HepG2 (cell line): ENCODE results near the gene SURF2. TPM values are rescaled to one million over a fixed set of nuclear protein-coding genes. Genes with fewer than 3 reads are reported as not detected.

Experiments used
- BCL3 ChIP-seq: sonication (generic); formaldehyde crosslinking; IDR thresholded peaks from 2 replicates; pipeline ENCODE4 v1.5.1; 2020; ENCODE audit warnings: mild to moderate bottlenecking, missing genetic modification reagents, moderate library complexity
- BRCA1 ChIP-seq: sonication (generic); formaldehyde crosslinking; IDR thresholded peaks from 2 replicates; pipeline ENCODE4 v1.4.0; 2020; ENCODE audit warnings: missing genetic modification reagents
- HOMEZ ChIP-seq: IDR thresholded peaks from 2 replicates; pipeline ENCODE4 v1.6.1; 2016; ENCODE audit warnings: low read depth
- RFXAP ChIP-seq: sonication (generic); formaldehyde crosslinking; IDR thresholded peaks from 2 replicates; pipeline ENCODE4 v1.4.0; 2020; ENCODE audit warnings: missing genetic modification reagents, borderline replicate concordance
- RXRA ChIP-seq: sonication (generic); formaldehyde crosslinking; IDR thresholded peaks from 2 replicates; pipeline ENCODE4 v1.5.1; 2020; ENCODE audit warnings: missing genetic modification reagents
- SETDB1 ChIP-seq: sonication (generic); formaldehyde crosslinking; IDR thresholded peaks from 2 replicates; pipeline ENCODE4 v1.5.1; 2020; ENCODE audit warnings: missing genetic modification reagents, mild to moderate bottlenecking, borderline replicate concordance
- SMARCC2 ChIP-seq: fragments of 450-650 bp; IDR thresholded peaks from 2 replicates; pipeline ENCODE4 v1.6.1; 2017; ENCODE audit warnings: antibody characterized with exemption, mild to moderate bottlenecking
- THAP11 ChIP-seq: IDR thresholded peaks from 2 replicates; pipeline ENCODE4 v1.6.1; 2016; ENCODE audit warnings: missing biosample characterization, missing genetic modification reagents
- ZBTB33 ChIP-seq: sonication (generic); formaldehyde crosslinking; IDR thresholded peaks from 2 replicates; pipeline ENCODE4 v1.4.0; 2020; ENCODE audit warnings: missing genetic modification reagents
- ZFP41 ChIP-seq: sonication (generic); formaldehyde crosslinking; IDR thresholded peaks from 2 replicates; pipeline ENCODE4 v1.4.0; 2020; ENCODE audit warnings: mild to moderate bottlenecking, missing genetic modification reagents, borderline replicate concordance
- ZGPAT ChIP-seq: IDR thresholded peaks from 2 replicates; pipeline ENCODE4 v1.6.1; 2016; ENCODE audit warnings: mild to moderate bottlenecking
- ZNF121 ChIP-seq: sonication (generic); formaldehyde crosslinking; IDR thresholded peaks from 2 replicates; pipeline ENCODE4 v1.5.0; 2020; ENCODE audit warnings: mild to moderate bottlenecking, missing genetic modification reagents
- ZNF180 ChIP-seq: sonication (generic); formaldehyde crosslinking; IDR thresholded peaks from 2 replicates; pipeline ENCODE4 v1.4.0; 2020; ENCODE audit warnings: low read depth, missing genetic modification reagents, borderline replicate concordance
- ZNF280B ChIP-seq: sonication (generic); formaldehyde crosslinking; IDR thresholded peaks from 2 replicates; pipeline ENCODE4 v1.5.0; 2020; ENCODE audit warnings: missing genetic modification reagents, mild to moderate bottlenecking, borderline replicate concordance
- ZNF362 ChIP-seq: sonication (generic); formaldehyde crosslinking; IDR thresholded peaks from 2 replicates; pipeline ENCODE4 v1.4.0; 2020; ENCODE audit warnings: missing genetic modification reagents, mild to moderate bottlenecking, borderline replicate concordance
- ZNF574 ChIP-seq: sonication (generic); formaldehyde crosslinking; IDR thresholded peaks from 2 replicates; pipeline ENCODE4 v1.4.0; 2020; ENCODE audit warnings: missing genetic modification reagents
- polyA plus RNA-seq, 8 experiments: library from polyadenylated mRNA; depleted of rRNA in 3 of 8; stranded (reverse) in 7 of 8; unstranded in 1 of 8; fragments of >200 nt; fragmentation: Illumina TruSeq in 4 of 8; extraction: Trizol in 4 of 8; gene quantifications; 2 replicates each; pipeline versions ENCODE4 v1.2.1 to v1.2.3, GENCODE V29; 2011 to 2016; ENCODE audit warnings: low read depth in 4 of 8, missing spikeins in 1 of 8, mixed read lengths in 1 of 8; ENCODE audit not compliant: insufficient read depth in 1 of 8
- total RNA-seq, 5 experiments: library from RNA; depleted of rRNA; stranded (reverse); fragments of >200 nt; fragmentation: Illumina TruSeq; extraction: Trizol; gene quantifications; 2 replicates each; pipeline ENCODE4 v1.2.3, GENCODE V29; 2016; ENCODE audit warnings: low read depth in 1 of 5

SURF2 gene
- total and polyA plus RNA-seq, 2 of the 13 experiments (the other 11 are each of a cell fraction or from before 2014, with no cell fraction given): 6.3 to 13.6 TPM

- TF ChIP-seq ZNF280B (CRISPR knock-in tag): peak; percentile 56; the same call in 1 of the 2 replicates
- no peak for TF ChIP-seq SETDB1
- TF ChIP-seq HOMEZ (CRISPR knock-in tag): no peak
- no peak for TF ChIP-seq ZFP41 (CRISPR knock-in tag)
- TF ChIP-seq BRCA1 (CRISPR knock-in tag): no peak
- peak; percentile 88; the same call in 1 of the 2 replicates for TF ChIP-seq ZBTB33 (CRISPR knock-in tag)
- no peak for TF ChIP-seq ZNF180
- 0 out of 2 replicates have a peak, but pooled peaks have one; percentile 15 for TF ChIP-seq ZNF574
- peak; percentile 40; the same call in 1 of the 2 replicates for TF ChIP-seq ZGPAT (CRISPR knock-in tag)
- no peak for TF ChIP-seq ZNF121 (CRISPR knock-in tag)
- no peak for TF ChIP-seq SMARCC2
- TF ChIP-seq BCL3 (CRISPR knock-in tag): peak; percentile 78; the same call in 1 of the 2 replicates
- TF ChIP-seq THAP11 (CRISPR knock-in tag): 0 out of 2 replicates have a peak, but pooled peaks have one; percentile 25
- TF ChIP-seq ZNF362: no peak
- 0 out of 2 replicates have a peak, but pooled peaks have one; percentile 47 for TF ChIP-seq RFXAP
- TF ChIP-seq RXRA (CRISPR knock-in tag): peak; percentile 35; the same call in 1 of the 2 replicates
Observed at GRCh38 chr9:133351908-133352634, 4.3 kb upstream of the SURF2 start (continued).
